HEK293 (cell line): ENCODE measurements around the gene COA1.

ENCODE experiments used
- CTCF ChIA-PET: fragments of 350-600 bp; formaldehyde crosslinking; extraction: SDS; loops from one replicate; lab custom pipeline; 2021; ENCODE audit warnings: antibody characterized with exemption; lab: Yijun Ruan, JAX
- POLR2A ChIA-PET: fragments of 300-600 bp; formaldehyde crosslinking; extraction: SDS; loops from one replicate; lab custom pipeline; 2020; ENCODE audit warnings: antibody characterized with exemption, inconsistent platforms; lab: Yijun Ruan, JAX
- H3K27ac ChIP-seq: fragments of 200-500 bp; sonication (Bioruptor generic); 2 replicates; pipeline ENCODE4 v1.5.1; 2014; ENCODE audit warnings: low read depth, low read length, control low read depth, inconsistent platforms; ENCODE audit errors: extremely low read depth
- H3K36me3 ChIP-seq, 2 experiments: fragments of 200-500 bp in 1 of 2; sonication (Bioruptor generic) in 1 of 2; 1 replicate in 1 of 2; 2 replicates in 1 of 2; pipeline ENCODE4 v1.5.1; 2014 to 2017; ENCODE audit warnings: inconsistent platforms in 2 of 2, low read length in 2 of 2; ENCODE audit not compliant: control insufficient read depth in 2 of 2, insufficient read depth in 1 of 2
- H3K4me1 ChIP-seq: fragments of 200-500 bp; sonication (Bioruptor generic); 2 replicates; pipeline ENCODE4 v1.5.1; 2014; ENCODE audit warnings: mild to moderate bottlenecking, low read length, inconsistent platforms; ENCODE audit not compliant: control insufficient read depth, insufficient read depth
- H3K4me3 ChIP-seq: 2 replicates; pipeline ENCODE4 v1.5.1; 2011; ENCODE audit warnings: low read depth, mild to moderate bottlenecking, control low read depth, low read length, moderate library complexity
- H3K9me3 ChIP-seq: fragments of 200-500 bp; sonication (Bioruptor generic); 2 replicates; pipeline ENCODE4 v1.5.1; 2014; ENCODE audit warnings: low read depth, low read length, inconsistent platforms; ENCODE audit not compliant: control insufficient read depth, insufficient read depth
- BCL11A ChIP-seq: fragments of 450-650 bp; formaldehyde crosslinking; IDR thresholded peaks from 2 replicates; pipeline ENCODE4 v1.5.1; 2016; ENCODE audit warnings: low read depth, missing biosample characterization, missing genetic modification characterization
- GFI1B ChIP-seq: fragments of 450-650 bp; formaldehyde crosslinking; IDR thresholded peaks from 2 replicates; pipeline ENCODE4 v1.5.1; 2016; ENCODE audit warnings: missing biosample characterization, missing genetic modification characterization
- KLF10 ChIP-seq: fragments of 450-650 bp; IDR thresholded peaks from 2 replicates; pipeline ENCODE4 v1.5.1; 2018; ENCODE audit warnings: missing biosample characterization, mild to moderate bottlenecking, missing genetic modification characterization
- PRDM4 ChIP-seq: fragments of 450-650 bp; formaldehyde crosslinking; IDR thresholded peaks from 2 replicates; pipeline ENCODE4 v1.5.1; 2017; ENCODE audit warnings: missing biosample characterization, missing genetic modification characterization
- SP2 ChIP-seq: fragments of 450-650 bp; formaldehyde crosslinking; IDR thresholded peaks from 2 replicates; pipeline ENCODE4 v1.5.1; 2016; ENCODE audit warnings: missing biosample characterization, missing genetic modification characterization
- TSHZ1 ChIP-seq: fragments of 450-650 bp; formaldehyde crosslinking; IDR thresholded peaks from 2 replicates; pipeline ENCODE4 v1.5.1; 2016; ENCODE audit warnings: missing biosample characterization, missing genetic modification characterization, borderline replicate concordance
- ZBTB8A ChIP-seq: fragments of 450-650 bp; formaldehyde crosslinking; IDR thresholded peaks from 2 replicates; pipeline ENCODE4 v1.5.1; 2016; ENCODE audit warnings: missing biosample characterization, missing genetic modification characterization
- ZNF121 ChIP-seq: fragments of 450-650 bp; formaldehyde crosslinking; IDR thresholded peaks from 2 replicates; pipeline ENCODE4 v1.5.1; 2016; ENCODE audit warnings: missing biosample characterization, missing genetic modification characterization
- ZNF140 ChIP-seq: fragments of 450-650 bp; formaldehyde crosslinking; IDR thresholded peaks from 2 replicates; pipeline ENCODE4 v1.5.1; 2016; ENCODE audit warnings: missing biosample characterization, missing genetic modification characterization
- ZNF146 ChIP-seq: fragments of 450-650 bp; formaldehyde crosslinking; IDR thresholded peaks from 2 replicates; pipeline ENCODE4 v1.5.1; 2016; ENCODE audit warnings: missing biosample characterization, missing genetic modification characterization
- ZNF175 ChIP-seq: fragments of 450-650 bp; formaldehyde crosslinking; IDR thresholded peaks from 2 replicates; pipeline ENCODE4 v1.5.1; 2016; ENCODE audit warnings: missing biosample characterization, missing genetic modification characterization
- ZNF202 ChIP-seq: fragments of 450-650 bp; formaldehyde crosslinking; IDR thresholded peaks from 2 replicates; pipeline ENCODE4 v1.5.1; 2016; ENCODE audit warnings: missing biosample characterization, missing genetic modification characterization, borderline replicate concordance
- ZNF677 ChIP-seq: fragments of 450-650 bp; IDR thresholded peaks from 2 replicates; pipeline ENCODE4 v1.5.0; 2018; ENCODE audit warnings: missing biosample characterization, mild to moderate bottlenecking, missing genetic modification characterization, moderate library complexity
- ZNF785 ChIP-seq: fragments of 450-650 bp; formaldehyde crosslinking; IDR thresholded peaks from 2 replicates; pipeline ENCODE4 v1.5.1; 2016; ENCODE audit warnings: missing biosample characterization, missing genetic modification characterization
- ZNF837 ChIP-seq: fragments of 450-650 bp; formaldehyde crosslinking; IDR thresholded peaks from 2 replicates; pipeline ENCODE4 v1.5.1; 2016; ENCODE audit warnings: missing biosample characterization, missing genetic modification characterization
- TF ChIP-seq, protein P1 (sequence below): fragments of 450-650 bp; formaldehyde crosslinking; conservative IDR thresholded peaks from 2 replicates; pipeline ENCODE4 v1.5.1; 2016; ENCODE audit warnings: low read depth, missing biosample characterization, missing genetic modification characterization
- TF ChIP-seq, protein P2 (sequence below): fragments of 450-650 bp; formaldehyde crosslinking; IDR thresholded peaks from 2 replicates; pipeline ENCODE4 v1.5.0; 2017; ENCODE audit warnings: missing biosample characterization, missing genetic modification characterization, borderline replicate concordance
- TF ChIP-seq, protein P3 (sequence below): fragments of 450-650 bp; formaldehyde crosslinking; IDR thresholded peaks from 2 replicates; pipeline ENCODE4 v1.5.1; 2016; ENCODE audit warnings: missing biosample characterization, missing genetic modification characterization, low read depth

COA1 gene

DNA sequence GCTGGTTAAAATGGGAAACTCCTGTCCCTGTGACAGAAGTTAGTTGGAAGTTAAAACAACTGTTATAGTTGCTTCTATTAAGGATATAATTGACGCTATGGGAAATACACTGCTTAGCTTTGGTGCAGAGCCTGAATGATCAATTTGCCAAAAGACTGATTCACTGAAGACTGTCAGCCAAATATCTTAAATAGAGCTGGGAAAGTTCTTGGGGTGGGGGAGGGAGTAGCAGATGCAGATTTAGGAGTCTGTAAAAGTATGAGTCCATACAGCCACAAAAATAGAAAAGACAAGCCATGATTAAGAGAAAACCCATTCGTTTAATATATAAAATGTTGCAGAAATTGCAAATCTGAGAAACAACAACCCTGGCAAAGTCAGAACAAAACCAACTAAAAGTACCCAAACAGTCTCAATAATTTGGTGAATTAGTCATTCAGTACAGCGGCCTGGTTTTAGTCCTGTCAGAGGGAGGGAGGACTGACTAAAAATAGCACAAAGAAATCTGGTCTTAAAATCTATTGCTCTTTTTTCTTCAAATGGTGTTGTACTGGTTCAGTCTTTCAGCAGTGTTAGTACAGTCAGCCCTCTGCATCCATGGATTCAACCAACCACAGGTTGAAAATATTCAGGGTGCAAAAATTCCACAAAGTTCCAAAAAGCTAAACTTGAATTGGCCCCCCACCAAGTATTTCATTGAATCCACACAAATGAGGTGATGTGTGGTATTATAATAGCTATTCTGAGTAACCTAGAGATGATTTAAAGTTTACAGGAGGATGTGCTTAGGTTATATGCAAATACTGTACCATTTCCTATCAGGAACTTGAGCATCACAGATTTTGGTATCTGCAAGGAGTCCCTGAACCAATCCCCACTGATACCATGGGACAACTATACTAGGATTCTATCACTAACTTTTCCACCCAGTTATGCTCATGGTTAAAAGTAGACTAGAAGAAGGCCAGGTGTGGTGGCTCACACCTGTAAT, 116.4 kb downstream of the COA1 start (continued):
- TF ChIP-seq, protein P1, sequence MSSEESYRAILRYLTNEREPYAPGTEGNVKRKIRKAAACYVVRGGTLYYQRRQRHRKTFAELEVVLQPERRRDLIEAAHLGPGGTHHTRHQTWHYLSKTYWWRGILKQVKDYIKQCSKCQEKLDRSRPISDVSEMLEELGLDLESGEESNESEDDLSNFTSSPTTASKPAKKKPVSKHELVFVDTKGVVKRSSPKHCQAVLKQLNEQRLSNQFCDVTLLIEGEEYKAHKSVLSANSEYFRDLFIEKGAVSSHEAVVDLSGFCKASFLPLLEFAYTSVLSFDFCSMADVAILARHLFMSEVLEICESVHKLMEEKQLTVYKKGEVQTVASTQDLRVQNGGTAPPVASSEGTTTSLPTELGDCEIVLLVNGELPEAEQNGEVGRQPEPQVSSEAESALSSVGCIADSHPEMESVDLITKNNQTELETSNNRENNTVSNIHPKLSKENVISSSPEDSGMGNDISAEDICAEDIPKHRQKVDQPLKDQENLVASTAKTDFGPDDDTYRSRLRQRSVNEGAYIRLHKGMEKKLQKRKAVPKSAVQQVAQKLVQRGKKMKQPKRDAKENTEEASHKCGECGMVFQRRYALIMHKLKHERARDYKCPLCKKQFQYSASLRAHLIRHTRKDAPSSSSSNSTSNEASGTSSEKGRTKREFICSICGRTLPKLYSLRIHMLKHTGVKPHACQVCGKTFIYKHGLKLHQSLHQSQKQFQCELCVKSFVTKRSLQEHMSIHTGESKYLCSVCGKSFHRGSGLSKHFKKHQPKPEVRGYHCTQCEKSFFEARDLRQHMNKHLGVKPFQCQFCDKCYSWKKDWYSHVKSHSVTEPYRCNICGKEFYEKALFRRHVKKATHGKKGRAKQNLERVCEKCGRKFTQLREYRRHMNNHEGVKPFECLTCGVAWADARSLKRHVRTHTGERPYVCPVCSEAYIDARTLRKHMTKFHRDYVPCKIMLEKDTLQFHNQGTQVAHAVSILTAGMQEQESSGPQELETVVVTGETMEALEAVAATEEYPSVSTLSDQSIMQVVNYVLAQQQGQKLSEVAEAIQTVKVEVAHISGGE: no peak
- no peak for TF ChIP-seq ZNF146 (tag by site-specific recombination)
- TF ChIP-seq ZNF677 (tag by site-specific recombination): no peak

DNA sequence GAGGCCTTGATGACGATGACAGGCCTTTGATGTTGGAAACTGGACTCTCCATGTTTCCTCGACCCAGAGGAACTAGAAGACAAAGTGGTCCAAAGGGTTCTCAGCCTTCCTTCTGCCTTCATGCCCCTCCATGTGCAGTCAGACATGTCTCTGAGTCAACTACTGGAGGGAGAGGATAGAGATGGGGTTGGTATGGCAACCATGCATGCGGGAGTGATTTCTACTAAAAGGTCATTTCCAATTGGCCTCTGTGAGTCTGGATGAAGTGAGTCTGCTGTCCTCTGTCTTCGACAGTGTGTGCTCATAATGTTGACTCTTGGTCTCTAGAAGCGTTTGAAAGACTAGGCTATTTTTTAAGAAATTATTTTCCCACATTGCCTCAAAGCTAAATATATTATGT, 117.2 kb downstream of the COA1 start:
- H3K4me3 ChIP-seq: no peak overlapping the region
- H3K36me3 ChIP-seq: peaks cover 0 to 42% of the 10 kb centered on the region in 2 experiments; a peak in 2 of 3 replicates
- ChIA-PET CTCF (interaction anchor here (1.2 kb wide), 1 partner anchor 16 kb away, joined by 4 read pairs; no protein-coding TSS in a partner anchor), POLR2A (interaction anchor here (3.5 kb wide), 1 partner anchor 29 kb away, joined by 12 read pairs; the partner anchor contains the start of gene STK17A)
- no peak overlapping the region for H3K27ac ChIP-seq
- H3K9me3 ChIP-seq: no peaks in the 10 kb centered on the region
- TF ChIP-seq BCL11A (tag by site-specific recombination) (no peak), ZNF140 (no peak), ZNF121 (tag by site-specific recombination) (no peak), ZNF837 (tag by site-specific recombination) (no peak), SP2 (tag by site-specific recombination) (no peak), TSHZ1 (tag by site-specific recombination) (no peak), ZNF785 (tag by site-specific recombination) (no peak), ZNF202 (tag by site-specific recombination) (no peak), ZBTB8A (no peak), PRDM4 (tag by site-specific recombination) (no peak), KLF10 (tag by site-specific recombination) (no peak), ZNF175 (no peak), GFI1B (tag by site-specific recombination) (no peak)
- TF ChIP-seq, protein P2, sequence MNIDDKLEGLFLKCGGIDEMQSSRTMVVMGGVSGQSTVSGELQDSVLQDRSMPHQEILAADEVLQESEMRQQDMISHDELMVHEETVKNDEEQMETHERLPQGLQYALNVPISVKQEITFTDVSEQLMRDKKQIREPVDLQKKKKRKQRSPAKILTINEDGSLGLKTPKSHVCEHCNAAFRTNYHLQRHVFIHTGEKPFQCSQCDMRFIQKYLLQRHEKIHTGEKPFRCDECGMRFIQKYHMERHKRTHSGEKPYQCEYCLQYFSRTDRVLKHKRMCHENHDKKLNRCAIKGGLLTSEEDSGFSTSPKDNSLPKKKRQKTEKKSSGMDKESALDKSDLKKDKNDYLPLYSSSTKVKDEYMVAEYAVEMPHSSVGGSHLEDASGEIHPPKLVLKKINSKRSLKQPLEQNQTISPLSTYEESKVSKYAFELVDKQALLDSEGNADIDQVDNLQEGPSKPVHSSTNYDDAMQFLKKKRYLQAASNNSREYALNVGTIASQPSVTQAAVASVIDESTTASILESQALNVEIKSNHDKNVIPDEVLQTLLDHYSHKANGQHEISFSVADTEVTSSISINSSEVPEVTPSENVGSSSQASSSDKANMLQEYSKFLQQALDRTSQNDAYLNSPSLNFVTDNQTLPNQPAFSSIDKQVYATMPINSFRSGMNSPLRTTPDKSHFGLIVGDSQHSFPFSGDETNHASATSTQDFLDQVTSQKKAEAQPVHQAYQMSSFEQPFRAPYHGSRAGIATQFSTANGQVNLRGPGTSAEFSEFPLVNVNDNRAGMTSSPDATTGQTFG (tag by site-specific recombination): no peak
- TF ChIP-seq, protein P3, sequence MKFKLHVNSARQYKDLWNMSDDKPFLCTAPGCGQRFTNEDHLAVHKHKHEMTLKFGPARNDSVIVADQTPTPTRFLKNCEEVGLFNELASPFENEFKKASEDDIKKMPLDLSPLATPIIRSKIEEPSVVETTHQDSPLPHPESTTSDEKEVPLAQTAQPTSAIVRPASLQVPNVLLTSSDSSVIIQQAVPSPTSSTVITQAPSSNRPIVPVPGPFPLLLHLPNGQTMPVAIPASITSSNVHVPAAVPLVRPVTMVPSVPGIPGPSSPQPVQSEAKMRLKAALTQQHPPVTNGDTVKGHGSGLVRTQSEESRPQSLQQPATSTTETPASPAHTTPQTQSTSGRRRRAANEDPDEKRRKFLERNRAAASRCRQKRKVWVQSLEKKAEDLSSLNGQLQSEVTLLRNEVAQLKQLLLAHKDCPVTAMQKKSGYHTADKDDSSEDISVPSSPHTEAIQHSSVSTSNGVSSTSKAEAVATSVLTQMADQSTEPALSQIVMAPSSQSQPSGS (tag by site-specific recombination): no peak
- TF ChIP-seq, all 188 proteins: peak for 0
- H3K4me1 ChIP-seq: no peaks in the 10 kb centered on the region
